Hepatocyte (in vitro differentiated cells): ENCODE data around the gene OLFM1. TPM values are rescaled to one million over a fixed set of nuclear protein-coding genes. Genes with fewer than 3 reads are reported as not detected.

ENCODE experiments used
- DNase-seq: peaks from one replicate; pipeline ENCODE4 v3.0.0-alpha.2; 2016; ENCODE audit warnings: low spot score
- H2AFZ ChIP-seq: fragments of 200-600 bp; sonication (generic); 2 replicates; pipeline ENCODE4 v1.6.0; 2016; ENCODE audit warnings: antibody characterized with exemption, mild to moderate bottlenecking
- H3K27ac ChIP-seq: fragments of 200-600 bp; sonication (generic); 2 replicates; pipeline ENCODE4 v1.5.1; 2016; ENCODE audit warnings: mild to moderate bottlenecking
- H3K27me3 ChIP-seq: fragments of 200-600 bp; sonication (generic); 2 replicates; pipeline ENCODE4 v1.6.1; 2016
- H3K36me3 ChIP-seq: fragments of 200-600 bp; sonication (generic); replicated peaks from 2 replicates; pipeline ENCODE4 v1.5.1; 2016; ENCODE audit warnings: low read depth; ENCODE audit not compliant: insufficient read depth
- H3K4me1 ChIP-seq: fragments of 200-600 bp; sonication (generic); 2 replicates; pipeline ENCODE4 v1.5.1; 2016; ENCODE audit warnings: mild to moderate bottlenecking, moderate library complexity; ENCODE audit not compliant: insufficient read depth
- H3K4me2 ChIP-seq: fragments of 200-600 bp; sonication (generic); 2 replicates; pipeline ENCODE4 v1.6.0; 2016
- H3K4me3 ChIP-seq: fragments of 200-600 bp; sonication (generic); 2 replicates; pipeline ENCODE4 v1.5.1; 2016; ENCODE audit warnings: mild to moderate bottlenecking
- H3K79me2 ChIP-seq: fragments of 200-600 bp; sonication (generic); 2 replicates; pipeline ENCODE4 v1.6.0; 2017; ENCODE audit warnings: mild to moderate bottlenecking
- H3K9me2 ChIP-seq: fragments of 200-600 bp; sonication (generic); replicated peaks from 2 replicates; pipeline ENCODE4 v1.6.0; 2017; ENCODE audit warnings: mild to moderate bottlenecking; ENCODE audit not compliant: insufficient read depth
- H3K9me3 ChIP-seq: fragments of 200-600 bp; sonication (generic); 2 replicates; pipeline ENCODE4 v1.5.1; 2016; ENCODE audit warnings: low read depth, mild to moderate bottlenecking
- H4K20me1 ChIP-seq: fragments of 200-600 bp; sonication (generic); 2 replicates; pipeline ENCODE4 v1.6.0; 2016; ENCODE audit warnings: mild to moderate bottlenecking; ENCODE audit not compliant: insufficient read depth, poor library complexity, severe bottlenecking
- EZH2 ChIP-seq: fragments of 200-600 bp; sonication (generic); IDR thresholded peaks from 2 replicates; pipeline ENCODE4 v1.6.1; 2016; ENCODE audit warnings: antibody characterized with exemption, mild to moderate bottlenecking, borderline replicate concordance
- EZH2phosphoT487 ChIP-seq: fragments of 200-600 bp; sonication (generic); IDR thresholded peaks from one replicate; pipeline ENCODE4 v1.6.1; 2018; ENCODE audit warnings: antibody characterized with exemption, mild to moderate bottlenecking, low read depth, moderate library complexity; ENCODE audit not compliant: unreplicated experiment, severe bottlenecking
- WGBS: methylation state at CpG from one replicate; pipeline ENCODE4 v1.1.6; 2016; ENCODE audit warnings: low lambda C conversion rate; ENCODE audit errors: missing lambda C conversion rate; 5-methylcytosine and 5-hydroxymethylcytosine counted together
- polyA plus RNA-seq: library from polyadenylated mRNA; unstranded; fragments of >200 nt; fragmentation: Nextera tagmentation; extraction: Ambion mirVana; gene quantifications from 2 replicates; pipeline ENCODE4 v1.2.1, GENCODE V29; 2016
- total RNA-seq: library from RNA; depleted of rRNA; stranded (reverse); fragments of >200 nt; gene quantifications from 2 replicates; pipeline ENCODE4 v1.2.3, GENCODE V29; 2014
- TF ChIP-seq, protein P1 (sequence below): fragments of 200-600 bp; sonication (generic); IDR thresholded peaks from 2 replicates; pipeline ENCODE4 v1.5.1; 2016; ENCODE audit warnings: antibody characterized with exemption, mild to moderate bottlenecking; ENCODE audit not compliant: poor library complexity

Gene OLFM1
- total and polyA plus RNA-seq, 2 experiments from 2014 or later = 0.94 to 4.8 TPM

- H3K27ac ChIP-seq = no peak overlapping the region
- H3K9me3 ChIP-seq = no peaks in the 10 kb centered on the region
- H3K4me1 ChIP-seq = no peaks in the 10 kb centered on the region
- H3K4me3 ChIP-seq = no peak overlapping the region
- DNase-seq = no peak
- H3K79me2 ChIP-seq = no peaks in the 10 kb centered on the region
- 86% methylated on average over 18 of the region's 18 CpGs for WGBS
- no peak overlapping the region for H3K4me2 ChIP-seq
- peaks cover 5% of the 10 kb centered on the region for H3K27me3 ChIP-seq
- H3K36me3 ChIP-seq = no peaks in the 10 kb centered on the region
- no peaks in the 10 kb centered on the region for H4K20me1 ChIP-seq
- no peak overlapping the region for H2AFZ ChIP-seq
- no peaks in the 10 kb centered on the region for H3K9me2 ChIP-seq
- TF ChIP-seq EZH2 (no peak), EZH2phosphoT487 (no peak)
- TF ChIP-seq, protein P1, sequence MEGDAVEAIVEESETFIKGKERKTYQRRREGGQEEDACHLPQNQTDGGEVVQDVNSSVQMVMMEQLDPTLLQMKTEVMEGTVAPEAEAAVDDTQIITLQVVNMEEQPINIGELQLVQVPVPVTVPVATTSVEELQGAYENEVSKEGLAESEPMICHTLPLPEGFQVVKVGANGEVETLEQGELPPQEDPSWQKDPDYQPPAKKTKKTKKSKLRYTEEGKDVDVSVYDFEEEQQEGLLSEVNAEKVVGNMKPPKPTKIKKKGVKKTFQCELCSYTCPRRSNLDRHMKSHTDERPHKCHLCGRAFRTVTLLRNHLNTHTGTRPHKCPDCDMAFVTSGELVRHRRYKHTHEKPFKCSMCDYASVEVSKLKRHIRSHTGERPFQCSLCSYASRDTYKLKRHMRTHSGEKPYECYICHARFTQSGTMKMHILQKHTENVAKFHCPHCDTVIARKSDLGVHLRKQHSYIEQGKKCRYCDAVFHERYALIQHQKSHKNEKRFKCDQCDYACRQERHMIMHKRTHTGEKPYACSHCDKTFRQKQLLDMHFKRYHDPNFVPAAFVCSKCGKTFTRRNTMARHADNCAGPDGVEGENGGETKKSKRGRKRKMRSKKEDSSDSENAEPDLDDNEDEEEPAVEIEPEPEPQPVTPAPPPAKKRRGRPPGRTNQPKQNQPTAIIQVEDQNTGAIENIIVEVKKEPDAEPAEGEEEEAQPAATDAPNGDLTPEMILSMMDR = no peak
These were observed 41.3 kb upstream of the OLFM1 start for GRCh38 chr9:135045928-135046738.

DNA sequence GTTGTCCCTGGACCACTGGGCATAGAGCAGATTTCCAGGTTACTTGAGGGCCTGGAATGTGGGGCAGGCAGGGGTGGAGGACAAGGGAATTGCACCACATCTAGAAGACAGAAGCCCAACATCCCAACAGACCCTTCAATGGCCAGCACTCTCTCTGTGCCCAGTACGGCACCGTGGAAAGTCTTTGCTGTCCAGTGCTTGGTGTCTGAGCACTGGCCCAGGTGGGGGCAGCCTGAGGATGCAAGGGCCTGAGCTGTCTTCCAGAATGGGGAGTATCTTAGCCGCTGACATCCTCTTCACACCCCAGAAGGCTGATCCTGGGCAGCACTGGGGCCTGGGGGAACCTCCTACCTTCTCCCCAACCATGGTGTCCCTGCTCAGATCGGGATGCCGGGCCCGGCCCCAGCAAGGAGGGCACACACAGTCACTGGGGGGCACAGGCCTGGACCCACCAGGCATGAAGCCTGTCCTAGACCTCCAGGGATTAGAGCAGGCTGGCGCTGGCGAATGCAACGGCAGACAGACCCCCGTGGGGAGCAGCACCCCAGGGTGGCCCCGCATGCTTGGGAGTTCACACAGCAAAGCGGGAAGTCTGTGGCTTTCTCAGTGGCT, 40.6 kb upstream of the OLFM1 start:
- Histone ChIP-seq H3K4me2 (no peak overlapping the region), H3K36me3 (no peaks in the 10 kb centered on the region), H3K27me3 (peaks cover 5% of the 10 kb centered on the region), H3K4me3 (no peak overlapping the region), H3K9me3 (no peaks in the 10 kb centered on the region), H2AFZ (no peak overlapping the region), H3K79me2 (no peaks in the 10 kb centered on the region), H3K27ac (no peak overlapping the region), H3K4me1 (no peaks in the 10 kb centered on the region), H4K20me1 (no peaks in the 10 kb centered on the region), H3K9me2 (no peaks in the 10 kb centered on the region)
- no peak for DNase-seq
- whole genome bisulfite sequencing = 94% methylated on average over 12 of the region's 12 CpGs
- no peak for TF ChIP-seq EZH2phosphoT487
- TF ChIP-seq EZH2 = no peak
- TF ChIP-seq, protein P1 = no peak

- Histone ChIP-seq H3K4me3 (no peak overlapping the region), H3K27me3 (peaks cover 5% of the 10 kb centered on the region)
- WGBS = 94% methylated on average over 5 of the region's 5 CpGs
These were observed 39.9 kb upstream of the OLFM1 start for GRCh38 chr9:135047521-135047920.

More at GRCh38 chr9:135047521-135047920, 39.9 kb upstream of the OLFM1 start:
- Histone ChIP-seq H3K4me1 (no peaks in the 10 kb centered on the region), H3K79me2 (no peaks in the 10 kb centered on the region), H3K9me2 (no peaks in the 10 kb centered on the region), H3K4me2 (no peak overlapping the region), H3K9me3 (no peaks in the 10 kb centered on the region), H2AFZ (no peak overlapping the region), H3K36me3 (no peaks in the 10 kb centered on the region), H4K20me1 (no peaks in the 10 kb centered on the region), H3K27ac (no peak overlapping the region)
- no peak for TF ChIP-seq EZH2phosphoT487
- DNase-seq = no peak
